GM20000 (cell line): ENCODE measurements around the gene PLSCR5.

Experiments
- DNase-seq: peaks from one replicate; pipeline ENCODE4 v3.0.0; 2012; ENCODE audit warnings: low spot score
- TF ChIP-seq, protein P1 (sequence below): IDR thresholded peaks from 2 replicates; pipeline ENCODE4 v1.5.1; 2012; ENCODE audit warnings: mild to moderate bottlenecking, control low read depth; ENCODE audit errors: extremely low read depth, missing control alignments

Gene PLSCR5

DNA sequence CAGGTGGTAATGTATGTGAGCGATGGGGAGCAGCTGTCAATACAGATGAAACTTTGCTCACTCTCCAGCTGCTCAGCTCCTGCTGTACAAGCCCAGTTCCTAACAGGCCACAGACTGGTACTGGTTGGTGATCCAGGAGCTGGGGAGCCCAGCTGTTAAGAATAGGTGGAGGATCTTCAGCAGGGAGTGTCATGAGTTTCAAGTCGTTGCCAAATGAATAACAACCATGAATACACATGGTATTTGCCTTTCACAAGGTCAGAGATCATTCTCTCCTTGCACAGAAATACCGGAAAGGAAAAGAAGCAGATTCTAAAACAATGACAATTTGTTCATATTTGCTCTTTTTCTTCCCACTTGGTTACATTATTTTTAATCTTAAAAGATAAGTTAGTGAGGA, 65.8 kb downstream of the PLSCR5 start:
- no peak for DNase-seq
- TF ChIP-seq, protein P1, sequence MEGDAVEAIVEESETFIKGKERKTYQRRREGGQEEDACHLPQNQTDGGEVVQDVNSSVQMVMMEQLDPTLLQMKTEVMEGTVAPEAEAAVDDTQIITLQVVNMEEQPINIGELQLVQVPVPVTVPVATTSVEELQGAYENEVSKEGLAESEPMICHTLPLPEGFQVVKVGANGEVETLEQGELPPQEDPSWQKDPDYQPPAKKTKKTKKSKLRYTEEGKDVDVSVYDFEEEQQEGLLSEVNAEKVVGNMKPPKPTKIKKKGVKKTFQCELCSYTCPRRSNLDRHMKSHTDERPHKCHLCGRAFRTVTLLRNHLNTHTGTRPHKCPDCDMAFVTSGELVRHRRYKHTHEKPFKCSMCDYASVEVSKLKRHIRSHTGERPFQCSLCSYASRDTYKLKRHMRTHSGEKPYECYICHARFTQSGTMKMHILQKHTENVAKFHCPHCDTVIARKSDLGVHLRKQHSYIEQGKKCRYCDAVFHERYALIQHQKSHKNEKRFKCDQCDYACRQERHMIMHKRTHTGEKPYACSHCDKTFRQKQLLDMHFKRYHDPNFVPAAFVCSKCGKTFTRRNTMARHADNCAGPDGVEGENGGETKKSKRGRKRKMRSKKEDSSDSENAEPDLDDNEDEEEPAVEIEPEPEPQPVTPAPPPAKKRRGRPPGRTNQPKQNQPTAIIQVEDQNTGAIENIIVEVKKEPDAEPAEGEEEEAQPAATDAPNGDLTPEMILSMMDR, result no peak

DNA sequence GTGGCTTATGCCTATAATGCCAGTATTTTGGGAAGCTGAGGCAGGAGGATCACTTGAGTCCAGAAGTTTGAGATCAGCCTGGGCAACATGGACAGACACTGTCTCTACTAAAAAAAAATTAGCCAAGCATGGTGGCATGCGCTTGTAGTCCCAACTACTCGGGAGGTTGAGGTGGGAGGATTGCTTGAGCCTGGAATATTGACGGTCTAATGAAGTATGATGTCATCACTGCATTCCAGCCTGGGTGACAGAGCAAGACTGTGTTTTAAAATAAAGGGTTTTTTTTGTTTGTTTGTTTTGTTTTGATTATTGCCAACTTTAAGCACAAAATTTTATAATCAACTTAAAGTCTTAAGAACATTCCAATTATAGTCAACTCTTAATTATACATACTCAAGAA, 67.5 kb downstream of the PLSCR5 start:
- TF ChIP-seq, protein P1, result no peak
- DNase-seq, result no peak

DNA sequence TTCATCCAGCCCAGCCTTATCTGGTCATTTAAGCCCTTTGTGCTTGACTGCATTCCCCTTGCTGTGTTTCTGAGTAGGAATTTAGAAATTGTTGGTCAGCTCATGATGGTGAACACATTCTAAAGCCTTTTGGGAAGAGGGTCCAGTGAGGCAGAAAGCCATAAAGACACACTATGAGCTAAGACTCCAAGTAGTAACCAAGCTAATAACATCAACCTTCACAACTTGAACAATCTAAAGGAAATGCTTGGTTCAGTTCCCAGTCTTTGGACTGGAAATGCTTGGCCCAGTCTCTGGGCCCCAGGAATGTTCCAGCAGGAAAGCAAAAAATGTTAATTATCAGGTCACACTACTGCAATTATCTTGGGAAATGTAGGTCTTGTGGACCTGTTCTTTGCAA, 68.5 kb downstream of the PLSCR5 start:
- TF ChIP-seq, protein P1, result no peak
- no peak for DNase-seq
